ENCODE measurements around the gene DUSP1. TPM values are rescaled to one million over a fixed set of nuclear protein-coding genes. Genes with fewer than 3 reads are reported as not detected.
A peak's percentile ranks its signal among the peaks of the same experiment; 100 is the strongest.

DUSP1 gene
- total and polyA plus RNA-seq, 2 of the 13 experiments (the other 11 are each of a cell fraction or from before 2014, with no cell fraction given) = 27.1 to 55.5 TPM

DNA sequence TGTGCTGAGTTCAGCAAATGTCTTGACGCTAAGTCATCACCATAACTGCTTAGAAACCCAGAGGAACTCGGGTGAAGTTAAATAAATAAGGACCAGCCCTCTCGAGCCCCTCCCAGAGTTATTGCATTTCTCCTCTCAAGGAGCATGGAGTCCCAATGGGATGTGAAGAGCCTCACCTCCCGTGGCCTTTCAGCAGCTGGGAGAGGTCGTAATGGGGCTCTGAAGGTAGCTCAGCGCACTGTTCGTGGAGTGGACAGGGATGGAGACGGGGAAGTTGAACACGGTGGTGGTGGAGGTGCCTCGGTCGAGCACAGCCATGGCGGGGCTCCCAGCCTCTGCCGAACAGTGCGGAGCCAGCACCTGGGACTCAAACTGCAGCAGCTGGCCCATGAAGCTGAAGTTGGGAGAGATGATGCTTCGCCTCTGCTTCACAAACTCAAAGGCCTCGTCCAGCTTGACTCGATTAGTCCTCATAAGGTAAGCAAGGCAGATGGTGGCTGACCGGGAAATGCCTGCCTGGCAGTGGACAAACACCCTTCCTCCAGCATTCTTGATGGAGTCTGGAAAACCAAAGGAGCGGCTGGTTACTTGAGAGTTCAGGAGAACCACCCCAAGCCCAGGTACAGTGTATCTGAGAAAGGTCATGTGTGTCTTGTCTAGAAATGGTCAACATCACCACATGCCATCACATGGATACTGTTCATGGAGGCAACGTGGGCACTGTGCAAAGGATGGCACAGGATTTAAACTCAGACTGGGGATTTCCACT, 2.2 kb downstream of the DUSP1 start (continued):
- TF ChIP-seq ZNF615 (CRISPR knock-in tag; IDR thresholded peaks at IDR 0.05; ENCODE audit: borderline replicate concordance) = no peak
- no peak for TF ChIP-seq ETV5 (CRISPR knock-in tag; IDR thresholded peaks at IDR 0.05; ENCODE audit: borderline replicate concordance)
- TF ChIP-seq, protein P1, sequence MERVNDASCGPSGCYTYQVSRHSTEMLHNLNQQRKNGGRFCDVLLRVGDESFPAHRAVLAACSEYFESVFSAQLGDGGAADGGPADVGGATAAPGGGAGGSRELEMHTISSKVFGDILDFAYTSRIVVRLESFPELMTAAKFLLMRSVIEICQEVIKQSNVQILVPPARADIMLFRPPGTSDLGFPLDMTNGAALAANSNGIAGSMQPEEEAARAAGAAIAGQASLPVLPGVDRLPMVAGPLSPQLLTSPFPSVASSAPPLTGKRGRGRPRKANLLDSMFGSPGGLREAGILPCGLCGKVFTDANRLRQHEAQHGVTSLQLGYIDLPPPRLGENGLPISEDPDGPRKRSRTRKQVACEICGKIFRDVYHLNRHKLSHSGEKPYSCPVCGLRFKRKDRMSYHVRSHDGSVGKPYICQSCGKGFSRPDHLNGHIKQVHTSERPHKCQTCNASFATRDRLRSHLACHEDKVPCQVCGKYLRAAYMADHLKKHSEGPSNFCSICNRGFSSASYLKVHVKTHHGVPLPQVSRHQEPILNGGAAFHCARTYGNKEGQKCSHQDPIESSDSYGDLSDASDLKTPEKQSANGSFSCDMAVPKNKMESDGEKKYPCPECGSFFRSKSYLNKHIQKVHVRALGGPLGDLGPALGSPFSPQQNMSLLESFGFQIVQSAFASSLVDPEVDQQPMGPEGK (CRISPR knock-in tag; IDR thresholded peaks at IDR 0.05) = no peak
- TF ChIP-seq, protein P2, sequence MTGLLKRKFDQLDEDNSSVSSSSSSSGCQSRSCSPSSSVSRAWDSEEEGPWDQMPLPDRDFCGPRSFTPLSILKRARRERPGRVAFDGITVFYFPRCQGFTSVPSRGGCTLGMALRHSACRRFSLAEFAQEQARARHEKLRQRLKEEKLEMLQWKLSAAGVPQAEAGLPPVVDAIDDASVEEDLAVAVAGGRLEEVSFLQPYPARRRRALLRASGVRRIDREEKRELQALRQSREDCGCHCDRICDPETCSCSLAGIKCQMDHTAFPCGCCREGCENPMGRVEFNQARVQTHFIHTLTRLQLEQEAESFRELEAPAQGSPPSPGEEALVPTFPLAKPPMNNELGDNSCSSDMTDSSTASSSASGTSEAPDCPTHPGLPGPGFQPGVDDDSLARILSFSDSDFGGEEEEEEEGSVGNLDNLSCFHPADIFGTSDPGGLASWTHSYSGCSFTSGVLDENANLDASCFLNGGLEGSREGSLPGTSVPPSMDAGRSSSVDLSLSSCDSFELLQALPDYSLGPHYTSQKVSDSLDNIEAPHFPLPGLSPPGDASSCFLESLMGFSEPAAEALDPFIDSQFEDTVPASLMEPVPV (CRISPR knock-in tag; IDR thresholded peaks at IDR 0.05) = no peak
- TF ChIP-seq, protein P3, sequence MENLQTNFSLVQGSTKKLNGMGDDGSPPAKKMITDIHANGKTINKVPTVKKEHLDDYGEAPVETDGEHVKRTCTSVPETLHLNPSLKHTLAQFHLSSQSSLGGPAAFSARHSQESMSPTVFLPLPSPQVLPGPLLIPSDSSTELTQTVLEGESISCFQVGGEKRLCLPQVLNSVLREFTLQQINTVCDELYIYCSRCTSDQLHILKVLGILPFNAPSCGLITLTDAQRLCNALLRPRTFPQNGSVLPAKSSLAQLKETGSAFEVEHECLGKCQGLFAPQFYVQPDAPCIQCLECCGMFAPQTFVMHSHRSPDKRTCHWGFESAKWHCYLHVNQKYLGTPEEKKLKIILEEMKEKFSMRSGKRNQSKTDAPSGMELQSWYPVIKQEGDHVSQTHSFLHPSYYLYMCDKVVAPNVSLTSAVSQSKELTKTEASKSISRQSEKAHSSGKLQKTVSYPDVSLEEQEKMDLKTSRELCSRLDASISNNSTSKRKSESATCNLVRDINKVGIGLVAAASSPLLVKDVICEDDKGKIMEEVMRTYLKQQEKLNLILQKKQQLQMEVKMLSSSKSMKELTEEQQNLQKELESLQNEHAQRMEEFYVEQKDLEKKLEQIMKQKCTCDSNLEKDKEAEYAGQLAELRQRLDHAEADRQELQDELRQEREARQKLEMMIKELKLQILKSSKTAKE (CRISPR knock-in tag; IDR thresholded peaks at IDR 0.05; ENCODE audit: borderline replicate concordance) = no peak
- no peak for TF ChIP-seq KDM1A (CRISPR knock-in tag; IDR thresholded peaks at IDR 0.05)
- no peak for TF ChIP-seq NFIB (CRISPR knock-in tag; IDR thresholded peaks at IDR 0.05; ENCODE audit: borderline replicate concordance)
- peak; percentile 20; the same call in 1 of the 2 replicates for TF ChIP-seq POLR2AphosphoS5 (IDR thresholded peaks at IDR 0.05; ENCODE audit: low read depth, low read length)
- TF ChIP-seq MXI1 (IDR thresholded peaks at IDR 0.05; ENCODE audit: borderline replicate concordance, low read depth, low read length) = 0 out of 3 replicates have a peak, but pooled peaks have one; percentile 15
- TF ChIP-seq ZNF780A (CRISPR knock-in tag; IDR thresholded peaks at IDR 0.05) = no peak
- no peak for TF ChIP-seq TBX2 (CRISPR knock-in tag; IDR thresholded peaks at IDR 0.05; ENCODE audit: borderline replicate concordance)
- TF ChIP-seq NBN (conservative IDR thresholded peaks at IDR 0.05) = no peak
- TF ChIP-seq, protein P4, sequence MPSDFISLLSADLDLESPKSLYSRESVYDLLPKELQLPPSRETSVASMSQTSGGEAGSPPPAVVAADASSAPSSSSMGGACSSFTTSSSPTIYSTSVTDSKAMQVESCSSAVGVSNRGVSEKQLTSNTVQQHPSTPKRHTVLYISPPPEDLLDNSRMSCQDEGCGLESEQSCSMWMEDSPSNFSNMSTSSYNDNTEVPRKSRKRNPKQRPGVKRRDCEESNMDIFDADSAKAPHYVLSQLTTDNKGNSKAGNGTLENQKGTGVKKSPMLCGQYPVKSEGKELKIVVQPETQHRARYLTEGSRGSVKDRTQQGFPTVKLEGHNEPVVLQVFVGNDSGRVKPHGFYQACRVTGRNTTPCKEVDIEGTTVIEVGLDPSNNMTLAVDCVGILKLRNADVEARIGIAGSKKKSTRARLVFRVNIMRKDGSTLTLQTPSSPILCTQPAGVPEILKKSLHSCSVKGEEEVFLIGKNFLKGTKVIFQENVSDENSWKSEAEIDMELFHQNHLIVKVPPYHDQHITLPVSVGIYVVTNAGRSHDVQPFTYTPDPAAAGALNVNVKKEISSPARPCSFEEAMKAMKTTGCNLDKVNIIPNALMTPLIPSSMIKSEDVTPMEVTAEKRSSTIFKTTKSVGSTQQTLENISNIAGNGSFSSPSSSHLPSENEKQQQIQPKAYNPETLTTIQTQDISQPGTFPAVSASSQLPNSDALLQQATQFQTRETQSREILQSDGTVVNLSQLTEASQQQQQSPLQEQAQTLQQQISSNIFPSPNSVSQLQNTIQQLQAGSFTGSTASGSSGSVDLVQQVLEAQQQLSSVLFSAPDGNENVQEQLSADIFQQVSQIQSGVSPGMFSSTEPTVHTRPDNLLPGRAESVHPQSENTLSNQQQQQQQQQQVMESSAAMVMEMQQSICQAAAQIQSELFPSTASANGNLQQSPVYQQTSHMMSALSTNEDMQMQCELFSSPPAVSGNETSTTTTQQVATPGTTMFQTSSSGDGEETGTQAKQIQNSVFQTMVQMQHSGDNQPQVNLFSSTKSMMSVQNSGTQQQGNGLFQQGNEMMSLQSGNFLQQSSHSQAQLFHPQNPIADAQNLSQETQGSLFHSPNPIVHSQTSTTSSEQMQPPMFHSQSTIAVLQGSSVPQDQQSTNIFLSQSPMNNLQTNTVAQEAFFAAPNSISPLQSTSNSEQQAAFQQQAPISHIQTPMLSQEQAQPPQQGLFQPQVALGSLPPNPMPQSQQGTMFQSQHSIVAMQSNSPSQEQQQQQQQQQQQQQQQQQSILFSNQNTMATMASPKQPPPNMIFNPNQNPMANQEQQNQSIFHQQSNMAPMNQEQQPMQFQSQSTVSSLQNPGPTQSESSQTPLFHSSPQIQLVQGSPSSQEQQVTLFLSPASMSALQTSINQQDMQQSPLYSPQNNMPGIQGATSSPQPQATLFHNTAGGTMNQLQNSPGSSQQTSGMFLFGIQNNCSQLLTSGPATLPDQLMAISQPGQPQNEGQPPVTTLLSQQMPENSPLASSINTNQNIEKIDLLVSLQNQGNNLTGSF (CRISPR knock-in tag; IDR thresholded peaks at IDR 0.05) = no peak
- TF ChIP-seq KDM6A (CRISPR knock-in tag; IDR thresholded peaks at IDR 0.05; ENCODE audit: low read depth) = no peak
- TF ChIP-seq REPIN1 (CRISPR knock-in tag; IDR thresholded peaks at IDR 0.05; ENCODE audit: borderline replicate concordance, low read depth) = no peak
